ENCODE data around the gene PRUNE2.
"Not testable (repeated sequence)": the region's sequence is repeated elsewhere in the genome, so short reads cannot be mapped to it uniquely, and the experiment has no call there.

PRUNE2 gene

GRCh38 chr9:76593961-76594735, 311.8 kb downstream of the PRUNE2 start:
- DNase-seq, result not testable (repeated sequence)

- DNase-seq, result no peak
These were observed 313.0 kb downstream of the PRUNE2 start for GRCh38 chr9:76592974-76593347.

- no peak for DNase-seq
These were observed 313.6 kb downstream of the PRUNE2 start for GRCh38 chr9:76592091-76592973.

GRCh38 chr9:76591256-76591950, 314.5 kb downstream of the PRUNE2 start:
- DNase-seq, result no peak

- no peak for DNase-seq
These were observed 317.6 kb downstream of the PRUNE2 start for GRCh38 chr9:76588316-76588715.

- DNase-seq, result no peak
These were observed 319.3 kb downstream of the PRUNE2 start for GRCh38 chr9:76586390-76587314.

GRCh38 chr9:76585487-76586389, 320.2 kb downstream of the PRUNE2 start:
- no peak for DNase-seq

- DNase-seq, result no peak
These were observed 322.7 kb downstream of the PRUNE2 start for GRCh38 chr9:76583256-76583655.

GRCh38 chr9:76581731-76582130, 324.2 kb downstream of the PRUNE2 start:
- DNase-seq, result no peak

- no peak for DNase-seq
These were observed 325.1 kb downstream of the PRUNE2 start for GRCh38 chr9:76580820-76581219.

- DNase-seq, result no peak
These were observed 325.7 kb downstream of the PRUNE2 start for GRCh38 chr9:76580188-76580587.

GRCh38 chr9:76576344-76576743, 329.6 kb downstream of the PRUNE2 start:
- peak; percentile 57 to 70 for DNase-seq

GRCh38 chr9:76575761-76576160, 330.2 kb downstream of the PRUNE2 start:
- no peak for DNase-seq

GRCh38 chr9:76573905-76574760, 331.8 kb downstream of the PRUNE2 start:
- no peak for DNase-seq

- no peak for DNase-seq
These were observed 332.5 kb downstream of the PRUNE2 start for GRCh38 chr9:76573408-76573807.

- no peak for DNase-seq
These were observed 333.8 kb downstream of the PRUNE2 start for GRCh38 chr9:76572151-76572550.

- DNase-seq, result peak in 1 of 2 donors; percentile 11
These were observed 334.2 kb downstream of the PRUNE2 start for GRCh38 chr9:76571743-76572146.

GRCh38 chr9:76571288-76571687, 334.6 kb downstream of the PRUNE2 start:
- no peak for DNase-seq

- no peak for DNase-seq
These were observed 335.1 kb downstream of the PRUNE2 start for GRCh38 chr9:76570826-76571225.

- no peak for DNase-seq
These were observed 338.8 kb downstream of the PRUNE2 start for GRCh38 chr9:76567086-76567485.
